ENCODE measurements around the gene STIMATE. TPM values are rescaled to one million over a fixed set of nuclear protein-coding genes. Genes with fewer than 3 reads are reported as not detected.

The STIMATE gene
- total RNA-seq, 2 donors from 2014 or later = 20.3 to 23.7 TPM

GRCh38 chr3:52934630-52935530, 37.5 kb upstream of the STIMATE start:
- H3K4me3 ChIP-seq (ENCODE audit: low read length) = no peak overlapping the region
- TF ChIP-seq CTCF (conservative IDR thresholded peaks at IDR 0.05) = peak; percentile 89
- peak; percentile 77 for DNase-seq
- no peaks in the 10 kb centered on the region for H3K36me3 Mint-ChIP-seq (ENCODE audit: low read depth)
- no peak overlapping the region for H3K4me3 Mint-ChIP-seq
- no peaks in the 10 kb centered on the region for H3K4me1 ChIP-seq (ENCODE audit: control insufficient read depth, insufficient read depth, low read length)
- no peak overlapping the region for H3K27ac ChIP-seq (ENCODE audit: low read depth, low read length)
- H3K36me3 ChIP-seq (ENCODE audit: control insufficient read depth, insufficient read depth, low read length) = no peaks in the 10 kb centered on the region
- H3K27me3 Mint-ChIP-seq (ENCODE audit: insufficient read depth) = no peaks in the 10 kb centered on the region
- H3K4me1 Mint-ChIP-seq = no peaks in the 10 kb centered on the region
- H3K27ac Mint-ChIP-seq = no peak overlapping the region
- no peaks in the 10 kb centered on the region for H3K9me3 ChIP-seq (ENCODE audit: control insufficient read depth, low read length)
- 33 to 100% methylated on average over 1 to 8 of the region's 8 CpGs for WGBS, 2 experiments (ENCODE audit: insufficient coverage in 1 of 2, insufficient read length in 1 of 2)
- no peaks in the 10 kb centered on the region for H3K9me3 Mint-ChIP-seq
- no peak overlapping the region for H3K9ac ChIP-seq (ENCODE audit: extremely low read depth, low read length, poor library complexity, severe bottlenecking)
- H3K27me3 ChIP-seq (ENCODE audit: control insufficient read depth, insufficient read depth, low read length, poor library complexity, severe bottlenecking) = no peaks in the 10 kb centered on the region

- Histone ChIP-seq H3K9me3 (ENCODE audit: control insufficient read depth, low read length) (no peaks in the 10 kb centered on the region), H3K9ac (ENCODE audit: extremely low read depth, low read length, poor library complexity, severe bottlenecking) (no peak overlapping the region), H3K36me3 (ENCODE audit: control insufficient read depth, insufficient read depth, low read length) (no peaks in the 10 kb centered on the region), H3K4me1 (ENCODE audit: control insufficient read depth, insufficient read depth, low read length) (no peaks in the 10 kb centered on the region), H3K27ac (ENCODE audit: low read depth, low read length) (no peak overlapping the region), H3K4me3 (ENCODE audit: low read length) (no peak overlapping the region), H3K27me3 (ENCODE audit: control insufficient read depth, insufficient read depth, low read length, poor library complexity, severe bottlenecking) (no peaks in the 10 kb centered on the region)
- Mint-ChIP-seq H3K27me3 (ENCODE audit: insufficient read depth) (no peaks in the 10 kb centered on the region), H3K4me3 (no peak overlapping the region), H3K27ac (no peak overlapping the region), H3K4me1 (no peaks in the 10 kb centered on the region), H3K9me3 (no peaks in the 10 kb centered on the region), H3K36me3 (ENCODE audit: low read depth) (peaks cover 6% of the 10 kb centered on the region)
- WGBS, 2 experiments (ENCODE audit: insufficient coverage in 1 of 2, insufficient read length in 1 of 2) = 91 to 100% methylated on average over 2 of the region's 2 CpGs
- no peak for DNase-seq
- peak; percentile 34 for TF ChIP-seq CTCF (conservative IDR thresholded peaks at IDR 0.05)
Measured at GRCh38 chr3:52931889-52932288, 34.5 kb upstream of the STIMATE start.

GRCh38 chr3:52931328-52931727, 34.0 kb upstream of the STIMATE start:
- no peak for TF ChIP-seq CTCF (conservative IDR thresholded peaks at IDR 0.05)
- Histone ChIP-seq H3K4me3 (ENCODE audit: low read length) (no peak overlapping the region), H3K27me3 (ENCODE audit: control insufficient read depth, insufficient read depth, low read length, poor library complexity, severe bottlenecking) (no peaks in the 10 kb centered on the region), H3K36me3 (ENCODE audit: control insufficient read depth, insufficient read depth, low read length) (no peaks in the 10 kb centered on the region), H3K4me1 (ENCODE audit: control insufficient read depth, insufficient read depth, low read length) (no peaks in the 10 kb centered on the region), H3K9me3 (ENCODE audit: control insufficient read depth, low read length) (no peaks in the 10 kb centered on the region), H3K27ac (ENCODE audit: low read depth, low read length) (no peak overlapping the region), H3K9ac (ENCODE audit: extremely low read depth, low read length, poor library complexity, severe bottlenecking) (no peak overlapping the region)
- DNase-seq = no peak
- H3K4me1 Mint-ChIP-seq = no peaks in the 10 kb centered on the region
- H3K9me3 Mint-ChIP-seq = no peaks in the 10 kb centered on the region
- H3K27me3 Mint-ChIP-seq (ENCODE audit: insufficient read depth) = no peaks in the 10 kb centered on the region
- H3K4me3 Mint-ChIP-seq = no peak overlapping the region
- peaks cover 6% of the 10 kb centered on the region for H3K36me3 Mint-ChIP-seq (ENCODE audit: low read depth)
- H3K27ac Mint-ChIP-seq = no peak overlapping the region
- 80 to 90% methylated on average over 5 to 6 of the region's 6 CpGs for WGBS, 2 experiments (ENCODE audit: insufficient coverage in 1 of 2, insufficient read length in 1 of 2)
